ENCODE results near the gene CRB1. TPM values are rescaled to one million over a fixed set of nuclear protein-coding genes. Genes with fewer than 3 reads are reported as not detected.

CRB1 gene
- total RNA-seq, 2 donors from 2014 or later = not detected

DNA sequence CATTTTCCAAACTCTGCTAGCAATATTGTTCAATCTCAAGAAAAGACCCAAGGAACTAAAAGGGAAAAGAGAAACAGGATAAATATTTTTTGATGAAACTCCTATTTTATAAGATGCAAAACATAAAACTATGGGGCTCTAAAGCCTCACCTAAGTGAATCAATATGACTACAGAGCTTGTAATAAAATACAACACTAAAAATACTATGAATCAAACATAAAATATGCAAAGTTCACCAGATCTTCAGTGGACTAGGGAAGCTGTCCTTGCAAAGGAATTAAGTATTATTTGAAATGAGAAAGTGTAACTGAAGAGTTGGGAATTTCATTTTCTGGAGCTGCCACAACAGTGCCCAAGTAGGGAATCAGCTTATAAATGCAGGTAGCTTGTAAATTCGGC lies 124.5 kb downstream of the CRB1 start:
- DNase-seq = no peak
- Mint-ChIP-seq H3K27me3 (ENCODE audit: insufficient read depth) (no peaks in the 10 kb centered on the region), H3K4me3 (no peak overlapping the region), H3K27ac (no peak overlapping the region), H3K9me3 (no peaks in the 10 kb centered on the region), H3K4me1 (no peaks in the 10 kb centered on the region), H3K36me3 (ENCODE audit: low read depth) (no peaks in the 10 kb centered on the region)
- no peaks in the 10 kb centered on the region for H3K36me3 ChIP-seq (ENCODE audit: control insufficient read depth, insufficient read depth, low read length)
- no peaks in the 10 kb centered on the region for H3K27me3 ChIP-seq (ENCODE audit: control insufficient read depth, insufficient read depth, low read length, poor library complexity, severe bottlenecking)
- no peak overlapping the region for H3K4me3 ChIP-seq (ENCODE audit: low read length)
- H3K9ac ChIP-seq (ENCODE audit: extremely low read depth, low read length, poor library complexity, severe bottlenecking) = no peak overlapping the region
- 88% methylated on average over 1 of the region's 1 CpG; no CpG with 5 or more reads in 1 of the 2 experiments for WGBS, 2 experiments (ENCODE audit: insufficient coverage in 1 of 2, insufficient read length in 1 of 2)
- no peaks in the 10 kb centered on the region for H3K4me1 ChIP-seq (ENCODE audit: control insufficient read depth, insufficient read depth, low read length)
- no peaks in the 10 kb centered on the region for H3K9me3 ChIP-seq (ENCODE audit: control insufficient read depth, low read length)
- H3K27ac ChIP-seq (ENCODE audit: low read depth, low read length) = no peak overlapping the region
- TF ChIP-seq, protein P1, sequence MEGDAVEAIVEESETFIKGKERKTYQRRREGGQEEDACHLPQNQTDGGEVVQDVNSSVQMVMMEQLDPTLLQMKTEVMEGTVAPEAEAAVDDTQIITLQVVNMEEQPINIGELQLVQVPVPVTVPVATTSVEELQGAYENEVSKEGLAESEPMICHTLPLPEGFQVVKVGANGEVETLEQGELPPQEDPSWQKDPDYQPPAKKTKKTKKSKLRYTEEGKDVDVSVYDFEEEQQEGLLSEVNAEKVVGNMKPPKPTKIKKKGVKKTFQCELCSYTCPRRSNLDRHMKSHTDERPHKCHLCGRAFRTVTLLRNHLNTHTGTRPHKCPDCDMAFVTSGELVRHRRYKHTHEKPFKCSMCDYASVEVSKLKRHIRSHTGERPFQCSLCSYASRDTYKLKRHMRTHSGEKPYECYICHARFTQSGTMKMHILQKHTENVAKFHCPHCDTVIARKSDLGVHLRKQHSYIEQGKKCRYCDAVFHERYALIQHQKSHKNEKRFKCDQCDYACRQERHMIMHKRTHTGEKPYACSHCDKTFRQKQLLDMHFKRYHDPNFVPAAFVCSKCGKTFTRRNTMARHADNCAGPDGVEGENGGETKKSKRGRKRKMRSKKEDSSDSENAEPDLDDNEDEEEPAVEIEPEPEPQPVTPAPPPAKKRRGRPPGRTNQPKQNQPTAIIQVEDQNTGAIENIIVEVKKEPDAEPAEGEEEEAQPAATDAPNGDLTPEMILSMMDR (conservative IDR thresholded peaks at IDR 0.05) = no peak

DNA sequence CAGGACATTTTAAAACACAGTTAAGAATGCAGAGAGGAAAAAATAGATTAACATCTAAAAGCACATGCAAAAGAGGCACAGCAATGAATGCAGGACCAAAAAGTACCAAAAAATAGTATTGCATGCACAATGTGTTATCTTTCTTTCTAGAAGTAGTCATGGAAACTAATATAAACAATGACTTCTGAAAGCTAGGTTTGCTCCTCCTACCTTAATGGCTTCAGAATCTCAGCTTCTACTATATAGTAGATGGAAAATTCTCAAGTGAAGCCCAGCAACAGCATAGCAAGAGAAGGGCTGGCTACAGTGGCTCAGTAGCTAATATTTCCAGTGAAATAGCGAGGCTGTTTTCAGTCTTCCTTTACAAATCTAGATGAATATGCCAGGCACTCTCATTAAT lies 125.1 kb downstream of the CRB1 start:
- DNase-seq = no peak
- H3K9me3 Mint-ChIP-seq = no peaks in the 10 kb centered on the region
- no peaks in the 10 kb centered on the region for H3K27me3 Mint-ChIP-seq (ENCODE audit: insufficient read depth)
- H3K4me1 ChIP-seq (ENCODE audit: control insufficient read depth, insufficient read depth, low read length) = no peaks in the 10 kb centered on the region
- no peaks in the 10 kb centered on the region for H3K9me3 ChIP-seq (ENCODE audit: control insufficient read depth, low read length)
- no peak overlapping the region for H3K27ac Mint-ChIP-seq
- WGBS, 2 experiments (ENCODE audit: insufficient coverage in 1 of 2, insufficient read length in 1 of 2) = 95% methylated on average over 1 of the region's 1 CpG; no CpG with 5 or more reads in 1 of the 2 experiments
- peaks cover 1% of the 10 kb centered on the region for H3K27me3 ChIP-seq (ENCODE audit: control insufficient read depth, insufficient read depth, low read length, poor library complexity, severe bottlenecking)
- no peaks in the 10 kb centered on the region for H3K36me3 Mint-ChIP-seq (ENCODE audit: low read depth)
- H3K4me1 Mint-ChIP-seq = no peaks in the 10 kb centered on the region
- no peak overlapping the region for H3K9ac ChIP-seq (ENCODE audit: extremely low read depth, low read length, poor library complexity, severe bottlenecking)
- H3K4me3 ChIP-seq (ENCODE audit: low read length) = no peak overlapping the region
- no peak overlapping the region for H3K27ac ChIP-seq (ENCODE audit: low read depth, low read length)
- no peaks in the 10 kb centered on the region for H3K36me3 ChIP-seq (ENCODE audit: control insufficient read depth, insufficient read depth, low read length)
- H3K4me3 Mint-ChIP-seq = no peak overlapping the region
- TF ChIP-seq, protein P1 (conservative IDR thresholded peaks at IDR 0.05) = no peak

DNA sequence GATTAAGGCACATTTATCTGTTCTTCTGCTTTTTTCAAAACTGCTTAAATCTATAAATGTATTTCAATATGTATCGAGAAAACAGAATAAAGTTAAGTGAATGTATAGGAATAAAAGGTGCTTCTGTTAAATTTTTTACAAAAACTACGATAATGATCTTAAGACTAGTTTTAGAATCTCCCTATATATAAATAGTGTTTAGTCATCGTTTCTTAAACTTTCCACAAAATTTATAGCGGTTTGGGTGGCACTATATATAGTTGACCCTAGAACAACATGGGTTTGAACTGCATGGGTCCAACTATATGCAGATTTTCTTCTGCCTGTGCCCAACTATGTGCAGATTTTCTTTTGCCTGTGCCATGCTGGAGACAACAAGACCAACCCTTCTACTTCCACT lies 125.7 kb downstream of the CRB1 start:
- H3K4me3 Mint-ChIP-seq = no peak overlapping the region
- WGBS, 2 experiments (ENCODE audit: insufficient coverage in 1 of 2, insufficient read length in 1 of 2) = 94 to 97% methylated on average over 2 to 3 of the region's 4 CpGs
- no peak overlapping the region for H3K27ac Mint-ChIP-seq
- TF ChIP-seq, protein P1 (conservative IDR thresholded peaks at IDR 0.05) = no peak
- DNase-seq = no peak
- no peak overlapping the region for H3K4me3 ChIP-seq (ENCODE audit: low read length)
- H3K9me3 ChIP-seq (ENCODE audit: control insufficient read depth, low read length) = no peaks in the 10 kb centered on the region
- peaks cover 4% of the 10 kb centered on the region for H3K27me3 ChIP-seq (ENCODE audit: control insufficient read depth, insufficient read depth, low read length, poor library complexity, severe bottlenecking)
- no peak overlapping the region for H3K27ac ChIP-seq (ENCODE audit: low read depth, low read length)
- no peaks in the 10 kb centered on the region for H3K27me3 Mint-ChIP-seq (ENCODE audit: insufficient read depth)
- no peaks in the 10 kb centered on the region for H3K9me3 Mint-ChIP-seq
- H3K36me3 Mint-ChIP-seq (ENCODE audit: low read depth) = no peaks in the 10 kb centered on the region
- H3K4me1 ChIP-seq (ENCODE audit: control insufficient read depth, insufficient read depth, low read length) = no peaks in the 10 kb centered on the region
- H3K9ac ChIP-seq (ENCODE audit: extremely low read depth, low read length, poor library complexity, severe bottlenecking) = no peak overlapping the region
- no peaks in the 10 kb centered on the region for H3K4me1 Mint-ChIP-seq
- H3K36me3 ChIP-seq (ENCODE audit: control insufficient read depth, insufficient read depth, low read length) = no peaks in the 10 kb centered on the region
